Brain microvascular endothelial cell (primary cell): Measurements from ENCODE around the gene ACKR3.

ENCODE experiments used
- DNase-seq: peaks from one replicate; pipeline ENCODE4 v3.0.0-alpha.2; 2020
- H3K27ac ChIP-seq: fragments of 250-450 bp; sonication (Bioruptor Pico); 2 replicates; pipeline ENCODE4 v1.5.1; 2020; ENCODE audit warnings: mild to moderate bottlenecking, moderate library complexity
- H3K27me3 ChIP-seq: fragments of 250-450 bp; sonication (Bioruptor Pico); replicated peaks from 2 replicates; pipeline ENCODE4 v1.5.1; 2020; ENCODE audit warnings: mild to moderate bottlenecking
- H3K36me3 ChIP-seq: fragments of 250-450 bp; sonication (Bioruptor Pico); replicated peaks from 2 replicates; pipeline ENCODE4 v1.5.1; 2020; ENCODE audit warnings: mild to moderate bottlenecking
- H3K4me3 ChIP-seq: 2 replicates; pipeline ENCODE4 v1.5.1; 2011; ENCODE audit warnings: low read depth, mild to moderate bottlenecking, control low read depth, low read length, moderate library complexity
- in situ Hi-C: cut with HindIII; loops from 2 replicates; pipeline ENCODE4 v1.10.0; 2017; ENCODE audit warnings: low sequenced_read_pairs, low pct_ligation_motif_present
- TF ChIP-seq, protein P1 (sequence below): IDR thresholded peaks from 2 replicates; pipeline ENCODE4 v1.5.1; 2011; ENCODE audit warnings: low read depth, mild to moderate bottlenecking, moderate library complexity, low read length, control low read depth, inconsistent platforms; ENCODE audit errors: missing control alignments

ACKR3 gene

DNA sequence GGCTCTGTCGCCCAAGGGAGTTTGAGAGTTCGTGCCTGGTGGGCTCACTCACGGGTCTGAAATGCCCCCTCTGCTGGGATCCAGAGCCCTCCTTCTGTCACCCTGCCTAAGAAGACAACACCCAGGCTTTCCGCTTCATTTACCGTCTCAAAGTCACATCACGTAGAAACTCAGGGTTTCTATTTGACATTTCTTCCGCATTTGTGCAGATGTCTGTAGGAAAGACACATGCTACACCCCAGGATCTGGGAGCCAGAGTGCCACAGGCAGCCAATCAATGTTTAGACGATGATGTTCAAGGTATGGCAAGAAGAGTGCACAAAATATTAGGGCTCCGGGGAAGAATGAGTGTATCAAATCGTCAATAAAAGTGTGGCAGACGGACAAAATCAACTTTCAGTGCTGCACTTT is 24.4 kb upstream of the ACKR3 start:
- Histone ChIP-seq H3K27me3 (no peaks in the 10 kb centered on the region), H3K36me3 (no peaks in the 10 kb centered on the region), H3K4me3 (no peak overlapping the region), H3K27ac (no peak overlapping the region)
- no peak for DNase-seq
- TF ChIP-seq, protein P1, sequence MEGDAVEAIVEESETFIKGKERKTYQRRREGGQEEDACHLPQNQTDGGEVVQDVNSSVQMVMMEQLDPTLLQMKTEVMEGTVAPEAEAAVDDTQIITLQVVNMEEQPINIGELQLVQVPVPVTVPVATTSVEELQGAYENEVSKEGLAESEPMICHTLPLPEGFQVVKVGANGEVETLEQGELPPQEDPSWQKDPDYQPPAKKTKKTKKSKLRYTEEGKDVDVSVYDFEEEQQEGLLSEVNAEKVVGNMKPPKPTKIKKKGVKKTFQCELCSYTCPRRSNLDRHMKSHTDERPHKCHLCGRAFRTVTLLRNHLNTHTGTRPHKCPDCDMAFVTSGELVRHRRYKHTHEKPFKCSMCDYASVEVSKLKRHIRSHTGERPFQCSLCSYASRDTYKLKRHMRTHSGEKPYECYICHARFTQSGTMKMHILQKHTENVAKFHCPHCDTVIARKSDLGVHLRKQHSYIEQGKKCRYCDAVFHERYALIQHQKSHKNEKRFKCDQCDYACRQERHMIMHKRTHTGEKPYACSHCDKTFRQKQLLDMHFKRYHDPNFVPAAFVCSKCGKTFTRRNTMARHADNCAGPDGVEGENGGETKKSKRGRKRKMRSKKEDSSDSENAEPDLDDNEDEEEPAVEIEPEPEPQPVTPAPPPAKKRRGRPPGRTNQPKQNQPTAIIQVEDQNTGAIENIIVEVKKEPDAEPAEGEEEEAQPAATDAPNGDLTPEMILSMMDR, result no peak
- in situ Hi-C loops, result no loop called here

DNA sequence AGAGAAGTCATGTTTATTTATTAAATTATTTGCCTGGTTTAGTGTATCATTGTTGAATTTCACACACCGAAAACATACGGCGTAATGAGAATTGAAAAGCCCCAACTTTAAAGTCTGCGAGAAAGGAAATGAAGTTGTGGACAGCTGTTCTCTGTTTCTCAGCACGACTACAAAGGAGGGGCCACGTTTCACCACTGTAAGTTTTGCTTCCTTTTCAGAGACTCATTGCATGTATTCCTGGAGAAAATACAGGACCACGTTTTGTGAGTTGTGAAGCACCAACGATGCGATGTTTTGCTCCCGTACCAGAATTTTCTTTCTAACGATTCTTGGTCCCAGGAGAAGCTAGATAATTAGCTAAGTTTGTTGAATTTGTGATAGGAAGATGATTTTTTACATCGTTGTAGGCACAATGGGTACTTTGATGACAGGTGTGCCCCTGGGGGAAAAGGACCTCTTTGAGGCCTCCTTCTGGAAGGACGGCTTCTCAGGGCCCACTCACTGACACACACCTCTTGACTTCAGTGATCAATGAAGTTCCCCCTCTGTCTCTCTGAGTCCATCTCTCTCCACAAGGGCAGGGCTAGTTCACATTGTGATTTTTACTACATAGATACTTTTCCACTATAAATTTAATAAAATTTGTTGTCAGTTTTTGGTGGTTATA is 23.7 kb upstream of the ACKR3 start:
- no peak overlapping the region for H3K27ac ChIP-seq

DNA sequence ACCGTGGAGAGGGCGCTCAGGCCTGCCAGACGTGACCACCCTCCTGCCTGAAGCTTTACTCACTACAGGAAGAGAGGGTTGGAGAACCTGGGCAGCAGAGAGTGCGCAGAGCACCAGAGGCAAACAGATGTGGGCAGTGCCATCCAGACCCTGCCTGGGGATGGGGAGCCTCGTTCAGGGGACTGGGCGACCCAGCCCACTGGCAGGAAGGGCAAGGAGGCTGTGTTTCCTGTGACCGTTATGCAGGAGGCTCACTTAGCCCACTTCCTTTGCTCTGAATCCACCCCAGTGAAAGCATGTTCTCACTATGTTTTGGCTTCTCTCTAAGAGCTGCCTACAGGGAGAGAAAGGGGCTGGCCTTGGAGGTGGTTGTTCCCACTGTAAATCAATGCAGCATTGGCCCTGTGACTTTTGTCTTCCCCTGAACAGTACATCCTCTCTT is 23.0 kb upstream of the ACKR3 start:
- TF ChIP-seq, protein P1, result no peak
- H3K27ac ChIP-seq, result no peak overlapping the region
- no peak overlapping the region for H3K4me3 ChIP-seq
- DNase-seq, result no peak
- in situ Hi-C loops, result no loop called here
- no peaks in the 10 kb centered on the region for H3K36me3 ChIP-seq
- no peaks in the 10 kb centered on the region for H3K27me3 ChIP-seq

More for the DNA sequence above, 23.7 kb upstream of the ACKR3 start:
- TF ChIP-seq, protein P1, result no peak
- Histone ChIP-seq H3K4me3 (no peak overlapping the region), H3K27me3 (no peaks in the 10 kb centered on the region), H3K36me3 (no peaks in the 10 kb centered on the region)
- DNase-seq, result no peak
- in situ Hi-C loops, result no loop called here

DNA sequence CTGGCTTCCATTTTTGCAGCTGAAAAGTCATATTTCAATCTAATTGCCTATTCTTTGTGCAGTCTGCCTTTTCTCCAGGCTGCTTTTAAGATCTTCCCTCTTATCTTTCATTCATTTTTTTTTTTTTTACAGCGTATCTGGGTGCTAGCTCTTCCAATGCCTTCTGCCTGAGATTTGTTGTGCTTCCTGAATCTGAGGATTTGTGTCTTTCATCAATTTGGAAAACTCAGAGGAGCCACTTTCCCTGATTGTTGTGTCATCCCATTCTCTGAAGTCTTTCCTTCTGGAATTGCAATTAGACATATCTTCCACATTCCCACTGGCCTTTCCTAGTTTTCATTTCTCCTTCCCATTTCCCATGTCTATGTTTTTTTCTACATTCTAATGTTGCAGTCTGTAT is 21.9 kb upstream of the ACKR3 start:
- in situ Hi-C loops, result no loop called here
- H3K27ac ChIP-seq, result no peak overlapping the region
- no peak for DNase-seq
- H3K36me3 ChIP-seq, result no peaks in the 10 kb centered on the region
- TF ChIP-seq, protein P1, result no peak
- H3K4me3 ChIP-seq, result no peak overlapping the region
- no peaks in the 10 kb centered on the region for H3K27me3 ChIP-seq

DNA sequence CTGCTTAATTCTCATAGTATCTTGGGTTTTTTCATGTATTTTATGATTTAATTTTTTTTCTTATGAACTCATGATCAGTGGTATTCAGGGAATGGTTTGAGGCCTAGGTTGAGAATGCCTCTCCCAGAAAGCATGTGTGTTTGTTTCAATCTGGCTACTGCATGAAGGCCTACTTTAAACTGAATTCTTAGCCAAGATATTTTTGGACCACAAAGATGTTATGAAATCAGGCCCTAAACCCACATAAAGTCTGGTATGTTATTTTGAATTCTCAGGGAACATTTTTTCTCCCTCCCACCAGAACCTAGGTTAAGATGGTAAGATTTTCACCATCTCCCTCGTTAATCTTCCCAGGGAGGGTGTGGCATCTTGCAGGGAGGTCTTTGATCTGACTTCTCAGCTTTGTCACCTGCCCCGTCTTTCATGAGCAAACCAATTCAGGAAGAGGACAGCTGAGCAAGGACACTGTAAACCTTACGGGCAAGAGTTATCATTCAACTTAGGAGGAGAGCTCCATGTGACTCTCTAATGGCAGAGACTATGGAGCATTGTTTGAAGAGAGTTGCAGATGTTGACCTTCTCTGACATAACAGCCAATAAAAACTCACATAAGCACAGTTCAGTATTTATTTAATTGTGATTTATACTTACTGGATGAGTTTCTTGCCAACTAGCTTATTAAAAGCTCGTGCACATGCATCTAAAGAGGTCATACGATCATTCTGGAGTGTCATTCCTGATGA is 21.3 kb upstream of the ACKR3 start:
- no peak for DNase-seq
- H3K4me3 ChIP-seq, result no peak overlapping the region
- no peaks in the 10 kb centered on the region for H3K27me3 ChIP-seq
- TF ChIP-seq, protein P1, result no peak
- in situ Hi-C loops, result no loop called here
- H3K36me3 ChIP-seq, result no peaks in the 10 kb centered on the region
- no peak overlapping the region for H3K27ac ChIP-seq

DNA sequence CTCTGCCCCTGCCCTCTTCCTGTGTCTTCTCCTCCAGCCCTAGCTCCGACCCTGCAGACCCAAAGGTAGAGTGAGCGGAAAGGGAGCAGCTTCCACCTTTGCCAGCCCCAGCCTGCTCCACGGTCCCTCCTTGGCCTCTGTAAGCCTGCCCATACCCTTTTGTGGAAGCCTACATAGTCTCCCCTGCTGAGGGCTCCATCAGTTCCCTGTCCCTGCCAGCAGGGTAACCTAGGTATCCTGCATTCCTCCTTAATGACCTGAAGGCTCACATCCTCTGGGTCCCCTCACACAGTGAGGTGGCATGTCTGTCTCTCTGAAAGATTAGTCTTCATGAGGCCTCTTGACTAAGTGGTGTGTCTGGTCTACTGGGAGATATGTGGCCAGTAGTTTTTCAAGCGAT is 20.5 kb upstream of the ACKR3 start:
- Histone ChIP-seq H3K27ac (no peak overlapping the region), H3K27me3 (no peaks in the 10 kb centered on the region), H3K36me3 (no peaks in the 10 kb centered on the region), H3K4me3 (no peak overlapping the region)
- no peak for DNase-seq
- in situ Hi-C loops, result no loop called here
- TF ChIP-seq, protein P1, result no peak
